Suprapubic skin (tissue), 4 donors: ENCODE measurements around the gene PTPRM. TPM values are rescaled to one million over a fixed set of nuclear protein-coding genes. Genes with fewer than 3 reads are reported as not detected.

ENCODE experiments used
- DNase-seq, 2 donors: peaks; one replicate each; pipeline ENCODE4 v3.0.0-alpha.2; 2019; ENCODE audit warnings: low spot score in 2 of 2
- H3K27ac ChIP-seq: fragments of 200-600 bp; sonication (generic); one replicate; pipeline ENCODE4 v1.5.1; 2019
- H3K27me3 ChIP-seq: fragments of 200-600 bp; sonication (generic); one replicate; pipeline ENCODE4 v1.5.1; 2019
- H3K36me3 ChIP-seq: fragments of 200-600 bp; sonication (generic); one replicate; pipeline ENCODE4 v1.5.1; 2019
- H3K4me1 ChIP-seq: fragments of 200-600 bp; sonication (generic); one replicate; pipeline ENCODE4 v1.5.1; 2019
- H3K4me3 ChIP-seq: fragments of 200-600 bp; sonication (generic); one replicate; pipeline ENCODE4 v1.5.1; 2019; ENCODE audit warnings: mild to moderate bottlenecking
- H3K9me3 ChIP-seq: fragments of 200-600 bp; sonication (generic); one replicate; pipeline ENCODE4 v1.5.1; 2019
- EP300 ChIP-seq: sonication (generic); formaldehyde crosslinking; IDR thresholded peaks from one replicate; pipeline ENCODE4 v1.6.1; 2017; ENCODE audit warnings: antibody characterized with exemption
- POLR2A ChIP-seq, 2 donors: fragments of 450-650 bp; IDR thresholded peaks; one replicate each; pipeline ENCODE4 v1.6.1; 2017; ENCODE audit warnings: antibody characterized with exemption in 2 of 2, mild to moderate bottlenecking in 2 of 2, moderate library complexity in 2 of 2
- POLR2AphosphoS5 ChIP-seq, 3 donors: sonication (generic); formaldehyde crosslinking; IDR thresholded peaks; one replicate each; pipeline ENCODE4 v1.6.1; 2017; ENCODE audit warnings: antibody characterized with exemption in 3 of 3
- WGBS: methylation state at CpG from one replicate; pipeline ENCODE4 v1.1.5; 2018; 5-methylcytosine and 5-hydroxymethylcytosine counted together
- total RNA-seq, 4 donors: library from RNA; depleted of rRNA; stranded (reverse); fragments of >200 nt; gene quantifications; one replicate each; pipeline ENCODE4 v1.1.0, GENCODE V29; 2016
- TF ChIP-seq, protein P1 (sequence below), 2 donors: fragments of 200-600 bp in 1 of 2; fragments of 450-650 bp in 1 of 2; sonication (generic) in 1 of 2; IDR thresholded peaks; one replicate each; pipeline ENCODE4 v1.5.1; 2016 to 2019; ENCODE audit warnings: antibody characterized with exemption in 2 of 2, mild to moderate bottlenecking in 1 of 2, moderate library complexity in 1 of 2

The PTPRM gene
- total RNA-seq, 4 donors from 2014 or later, result 19.8 to 73.7 (median 40.0) TPM

DNA sequence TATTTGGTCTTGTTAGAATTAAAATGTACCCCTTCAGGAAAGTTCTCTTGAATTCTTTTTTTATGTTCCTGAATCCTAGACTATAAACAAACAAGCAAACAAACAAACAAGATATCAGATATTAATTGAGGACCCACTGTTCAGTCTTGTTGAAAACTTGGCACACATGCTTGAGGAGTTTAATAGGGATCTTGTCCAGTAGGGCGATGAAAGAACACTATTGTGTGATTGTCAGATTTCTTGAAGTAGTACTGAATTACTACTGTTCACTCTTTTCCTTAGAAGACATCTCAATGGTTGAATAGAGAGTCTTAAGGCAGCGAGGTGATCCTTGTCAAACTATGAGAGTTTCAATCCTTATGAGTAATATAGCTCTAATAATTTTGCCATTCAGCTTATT lies 130.2 kb downstream of the PTPRM start:
- Histone ChIP-seq H3K4me1 (no peaks in the 10 kb centered on the region), H3K27ac (no peak overlapping the region), H3K9me3 (no peaks in the 10 kb centered on the region), H3K4me3 (no peak overlapping the region), H3K36me3 (no peaks in the 10 kb centered on the region), H3K27me3 (no peaks in the 10 kb centered on the region)
- TF ChIP-seq, protein P1, sequence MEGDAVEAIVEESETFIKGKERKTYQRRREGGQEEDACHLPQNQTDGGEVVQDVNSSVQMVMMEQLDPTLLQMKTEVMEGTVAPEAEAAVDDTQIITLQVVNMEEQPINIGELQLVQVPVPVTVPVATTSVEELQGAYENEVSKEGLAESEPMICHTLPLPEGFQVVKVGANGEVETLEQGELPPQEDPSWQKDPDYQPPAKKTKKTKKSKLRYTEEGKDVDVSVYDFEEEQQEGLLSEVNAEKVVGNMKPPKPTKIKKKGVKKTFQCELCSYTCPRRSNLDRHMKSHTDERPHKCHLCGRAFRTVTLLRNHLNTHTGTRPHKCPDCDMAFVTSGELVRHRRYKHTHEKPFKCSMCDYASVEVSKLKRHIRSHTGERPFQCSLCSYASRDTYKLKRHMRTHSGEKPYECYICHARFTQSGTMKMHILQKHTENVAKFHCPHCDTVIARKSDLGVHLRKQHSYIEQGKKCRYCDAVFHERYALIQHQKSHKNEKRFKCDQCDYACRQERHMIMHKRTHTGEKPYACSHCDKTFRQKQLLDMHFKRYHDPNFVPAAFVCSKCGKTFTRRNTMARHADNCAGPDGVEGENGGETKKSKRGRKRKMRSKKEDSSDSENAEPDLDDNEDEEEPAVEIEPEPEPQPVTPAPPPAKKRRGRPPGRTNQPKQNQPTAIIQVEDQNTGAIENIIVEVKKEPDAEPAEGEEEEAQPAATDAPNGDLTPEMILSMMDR (IDR thresholded peaks at IDR 0.05), result no peak
- TF ChIP-seq EP300 (no peak), POLR2AphosphoS5 (IDR thresholded peaks at IDR 0.05) (no peak), POLR2A (IDR thresholded peaks at IDR 0.05) (no peak)
- no peak for DNase-seq
- 86% methylated on average over 2 of the region's 2 CpGs for WGBS

GRCh38 chr18:7711495-7711894 lies 144.4 kb downstream of the PTPRM start:
- no peaks in the 10 kb centered on the region for H3K27me3 ChIP-seq
- DNase-seq, result no peak
- H3K4me1 ChIP-seq, result no peaks in the 10 kb centered on the region
- no peaks in the 10 kb centered on the region for H3K9me3 ChIP-seq
- no CpG with 5 or more reads among the region's 2 CpGs for WGBS
- H3K4me3 ChIP-seq, result no peak overlapping the region
- no peak overlapping the region for H3K27ac ChIP-seq
- no peaks in the 10 kb centered on the region for H3K36me3 ChIP-seq
- TF ChIP-seq POLR2AphosphoS5 (IDR thresholded peaks at IDR 0.05), result no peak
- TF ChIP-seq, protein P1 (IDR thresholded peaks at IDR 0.05), result no peak
- no peak for TF ChIP-seq POLR2A (IDR thresholded peaks at IDR 0.05)
- no peak for TF ChIP-seq EP300

- no peak overlapping the region for H3K4me3 ChIP-seq
These were observed 153.3 kb downstream of the PTPRM start for GRCh38 chr18:7720395-7720794.

DNA sequence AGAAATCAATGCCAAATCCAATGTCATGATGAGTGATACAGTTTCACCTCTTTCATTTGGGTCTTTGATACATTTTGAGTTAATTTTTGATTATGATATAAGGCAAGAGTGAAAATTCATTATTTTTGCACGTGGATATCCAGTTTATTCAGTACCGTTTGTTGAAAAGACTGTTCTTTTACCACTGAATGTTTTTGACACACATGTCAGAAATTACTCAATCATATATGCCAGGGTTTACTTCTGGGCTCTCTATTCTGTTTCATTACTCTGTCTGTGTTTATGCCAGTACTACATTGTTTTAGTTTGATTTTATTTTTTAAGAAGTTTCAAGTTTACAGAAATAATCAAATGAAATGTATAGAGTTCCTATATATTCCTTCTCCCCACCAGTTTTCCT lies 154.4 kb downstream of the PTPRM start:
- Histone ChIP-seq H3K27me3 (no peaks in the 10 kb centered on the region), H3K4me3 (no peak overlapping the region), H3K9me3 (no peaks in the 10 kb centered on the region), H3K4me1 (no peaks in the 10 kb centered on the region), H3K27ac (no peak overlapping the region), H3K36me3 (no peaks in the 10 kb centered on the region)
- no peak for DNase-seq
- TF ChIP-seq, protein P1 (IDR thresholded peaks at IDR 0.05), result no peak
- no peak for TF ChIP-seq EP300
- no peak for TF ChIP-seq POLR2A (IDR thresholded peaks at IDR 0.05)
- TF ChIP-seq POLR2AphosphoS5 (IDR thresholded peaks at IDR 0.05), result no peak
- 63% methylated on average over 2 of the region's 2 CpGs for WGBS

More at GRCh38 chr18:7720395-7720794, 153.3 kb downstream of the PTPRM start:
- H3K27ac ChIP-seq, result no peak overlapping the region
- no peaks in the 10 kb centered on the region for H3K27me3 ChIP-seq
- DNase-seq, result no peak
- H3K4me1 ChIP-seq, result no peaks in the 10 kb centered on the region
- H3K9me3 ChIP-seq, result no peaks in the 10 kb centered on the region
- no peak for TF ChIP-seq POLR2A (IDR thresholded peaks at IDR 0.05)
- no peak for TF ChIP-seq POLR2AphosphoS5 (IDR thresholded peaks at IDR 0.05)
- TF ChIP-seq, protein P1 (IDR thresholded peaks at IDR 0.05), result no peak
- TF ChIP-seq EP300, result no peak
- WGBS, result 98% methylated on average over 1 of the region's 1 CpG
- H3K36me3 ChIP-seq, result no peaks in the 10 kb centered on the region

DNA sequence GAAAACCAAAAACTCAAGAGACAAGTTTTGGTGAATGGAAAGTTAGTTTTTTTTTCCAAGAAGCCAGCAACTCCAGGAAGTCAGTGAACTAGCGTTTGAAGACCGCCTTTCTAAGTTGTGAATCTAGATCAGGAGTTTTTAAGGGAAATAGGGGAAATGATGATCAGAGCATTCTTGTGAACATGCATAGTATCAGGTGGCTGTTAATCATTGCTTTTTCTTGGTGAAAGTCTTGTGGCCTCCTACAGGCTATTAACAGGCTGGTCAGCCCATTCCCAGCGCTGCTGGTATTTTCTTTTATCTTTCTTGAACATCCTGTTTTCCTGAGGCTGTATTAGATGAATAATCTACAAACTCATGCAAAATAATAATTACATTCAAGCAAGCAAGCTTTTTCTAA lies 155.8 kb downstream of the PTPRM start:
- DNase-seq, result no peak
- Histone ChIP-seq H3K27me3 (no peaks in the 10 kb centered on the region), H3K4me1 (peaks cover 9% of the 10 kb centered on the region), H3K27ac (no peak overlapping the region), H3K36me3 (no peaks in the 10 kb centered on the region), H3K9me3 (no peaks in the 10 kb centered on the region), H3K4me3 (no peak overlapping the region)
- TF ChIP-seq EP300 (no peak), POLR2AphosphoS5 (IDR thresholded peaks at IDR 0.05) (no peak), POLR2A (IDR thresholded peaks at IDR 0.05) (no peak)
- TF ChIP-seq, protein P1 (IDR thresholded peaks at IDR 0.05), result no peak
- 75% methylated on average over 3 of the region's 3 CpGs for WGBS
